ENCODE data around the gene APBA1. TPM values are rescaled to one million over a fixed set of nuclear protein-coding genes. Genes with fewer than 3 reads are reported as not detected.

APBA1 gene
- total RNA-seq, 4 donors from 2014 or later, result 1.3 to 8.0 (median 1.7) TPM

GRCh38 chr9:69519470-69520240, 152.5 kb downstream of the APBA1 start:
- 51 to 69% methylated on average over 5 of the region's 5 CpGs for WGBS, 2 donors
- H3K4me1 ChIP-seq, result no peaks in the 10 kb centered on the region
- no peak for TF ChIP-seq CTCF (IDR thresholded peaks at IDR 0.05)
- TF ChIP-seq POLR2A (IDR thresholded peaks at IDR 0.05), result no peak
- no peak overlapping the region for H3K4me3 ChIP-seq
- H3K36me3 ChIP-seq, result peaks cover 0 to 13% (median 0%) of the 10 kb centered on the region in 3 donors
- no peak for DNase-seq
- intact Hi-C loops (cut with DNase I), result no loop called here
- H3K27ac ChIP-seq, result no peak overlapping the region
- no peaks in the 10 kb centered on the region for H3K9me3 ChIP-seq
- H3K27me3 ChIP-seq, result no peaks in the 10 kb centered on the region

DNA sequence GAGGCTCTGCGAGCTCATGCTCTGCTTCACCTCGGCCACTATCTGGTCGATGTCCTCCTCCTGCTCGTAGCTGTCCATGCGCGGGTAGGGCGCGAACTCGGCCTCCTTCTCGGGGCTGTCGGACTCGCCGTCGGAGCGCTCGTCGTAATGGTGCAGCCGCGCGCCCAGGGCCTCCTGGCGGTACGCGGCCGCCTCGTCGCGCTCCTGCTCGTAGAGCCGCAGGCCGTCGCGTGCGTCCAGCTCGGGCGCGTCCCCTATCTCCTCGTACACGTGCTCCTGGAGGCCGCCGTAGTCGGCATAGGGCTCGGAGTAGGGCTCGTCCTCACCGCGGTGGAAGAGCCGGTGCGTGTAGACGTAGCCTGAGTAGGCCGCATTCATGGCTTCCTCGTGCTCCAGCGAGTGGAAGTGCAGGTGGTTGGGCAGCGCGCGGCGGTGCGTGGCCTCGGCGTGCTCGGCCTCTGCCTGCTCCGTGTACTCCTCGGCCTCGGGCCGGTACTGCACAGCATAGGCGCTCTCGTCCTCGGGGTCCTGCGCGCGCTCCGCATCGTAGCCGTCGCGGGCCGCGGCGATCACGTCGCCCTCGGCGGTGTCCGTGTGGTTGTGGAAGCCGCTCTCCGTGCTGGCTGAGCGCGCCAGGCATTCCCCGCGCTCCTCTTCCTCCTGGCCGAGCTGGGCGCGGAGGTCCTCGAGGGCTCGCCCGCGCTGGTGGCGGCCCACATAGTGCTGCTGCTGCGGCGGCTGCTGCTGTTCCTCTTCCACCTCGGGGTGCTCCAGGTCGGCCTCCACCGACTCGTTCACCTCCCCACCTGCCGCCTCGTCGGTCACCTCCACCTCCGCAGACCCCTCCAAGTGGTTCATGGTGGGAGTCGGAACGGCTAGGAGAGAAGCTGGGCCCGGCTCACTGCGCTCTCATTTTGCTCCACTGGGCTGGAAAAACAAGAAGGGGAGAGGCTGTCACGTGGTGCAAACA, 155.5 kb downstream of the APBA1 start:
- Histone ChIP-seq H3K27me3 (no peaks in the 10 kb centered on the region), H3K9me3 (no peaks in the 10 kb centered on the region), H3K4me3 (no peak overlapping the region), H3K27ac (no peak overlapping the region), H3K4me1 (no peaks in the 10 kb centered on the region), H3K36me3 (peaks cover 0 to 13% (median 0%) of the 10 kb centered on the region in 3 donors)
- TF ChIP-seq POLR2A (IDR thresholded peaks at IDR 0.05) (no peak), CTCF (IDR thresholded peaks at IDR 0.05) (no peak)
- WGBS, 2 donors, result 93 to 98% methylated on average over 36 to 38 of the region's 111 CpGs
- no peak for DNase-seq
- intact Hi-C loops (cut with DNase I), result no loop called here

- H3K4me3 ChIP-seq, result no peak overlapping the region
- WGBS, 2 donors, result 93 to 97% methylated on average over 22 to 23 of the region's 23 CpGs
- DNase-seq, result no peak
Observed at GRCh38 chr9:69515810-69516209, 156.4 kb downstream of the APBA1 start.

GRCh38 chr9:69513141-69513820, 158.9 kb downstream of the APBA1 start:
- Histone ChIP-seq H3K27ac (no peak overlapping the region), H3K27me3 (no peaks in the 10 kb centered on the region), H3K36me3 (peaks cover 0 to 13% (median 0%) of the 10 kb centered on the region in 3 donors), H3K4me1 (no peaks in the 10 kb centered on the region), H3K4me3 (no peak overlapping the region), H3K9me3 (no peaks in the 10 kb centered on the region)
- intact Hi-C loops (cut with DNase I), result no loop called here
- TF ChIP-seq POLR2A (IDR thresholded peaks at IDR 0.05) (no peak), CTCF (IDR thresholded peaks at IDR 0.05) (no peak)
- DNase-seq, result no peak
- WGBS, 2 donors, result 61 to 70% methylated on average over 3 of the region's 3 CpGs

More at GRCh38 chr9:69515810-69516209, 156.4 kb downstream of the APBA1 start:
- Histone ChIP-seq H3K27ac (no peak overlapping the region), H3K4me1 (no peaks in the 10 kb centered on the region), H3K27me3 (no peaks in the 10 kb centered on the region), H3K9me3 (no peaks in the 10 kb centered on the region), H3K36me3 (peaks cover 0 to 13% (median 0%) of the 10 kb centered on the region in 3 donors)
- TF ChIP-seq CTCF (IDR thresholded peaks at IDR 0.05) (no peak), POLR2A (IDR thresholded peaks at IDR 0.05) (no peak)
- intact Hi-C loops (cut with DNase I), result no loop called here
